Muscle of leg (tissue), 11 donors: ENCODE measurements around the gene NUP93. TPM values are rescaled to one million over a fixed set of nuclear protein-coding genes. Genes with fewer than 3 reads are reported as not detected.
"Not testable (repeated sequence)": the region's sequence is repeated elsewhere in the genome, so short reads cannot be mapped to it uniquely, and the experiment has no call there.

Experiments
- DNase-seq: peaks from one replicate; pipeline ENCODE4 v3.0.0; 2013
- H3K27ac ChIP-seq: one replicate; pipeline ENCODE4 v1.5.1; 2013; ENCODE audit warnings: mild to moderate bottlenecking, low read length, control low read depth
- H3K27me3 ChIP-seq: one replicate; pipeline ENCODE4 v1.6.1; 2013; ENCODE audit warnings: low read length; ENCODE audit not compliant: control insufficient read depth, insufficient read depth
- H3K36me3 ChIP-seq: one replicate; pipeline ENCODE4 v1.6.1; 2013; ENCODE audit warnings: low read length; ENCODE audit not compliant: control insufficient read depth, insufficient read depth
- H3K4me1 ChIP-seq: one replicate; pipeline ENCODE4 v1.6.1; 2013; ENCODE audit warnings: low read length; ENCODE audit not compliant: control insufficient read depth, insufficient read depth
- H3K4me3 ChIP-seq: one replicate; pipeline ENCODE4 v1.5.1; 2013; ENCODE audit warnings: low read length, control low read depth
- H3K9me3 ChIP-seq: replicated peaks from 2 replicates; pipeline ENCODE4 v1.6.1; 2013; ENCODE audit warnings: low read depth, low read length; ENCODE audit not compliant: control insufficient read depth
- WGBS: methylation state at CpG from one replicate; pipeline ENCODE4 v1.1.5; 2013; ENCODE audit warnings: missing lambda C conversion rate; ENCODE audit not compliant: insufficient coverage; 5-methylcytosine and 5-hydroxymethylcytosine counted together
- polyA plus RNA-seq, 8 donors: library from polyadenylated mRNA; unstranded; fragments of 120-200 nt; gene quantifications; one replicate each; pipeline versions ENCODE4 v1.2.1 to v1.2.3, GENCODE V29; 2013; ENCODE audit warnings: inconsistent platforms in 1 of 8, low replicate concordance in 1 of 8; ENCODE audit not compliant: insufficient read length in 8 of 8, insufficient read depth in 1 of 8
- total RNA-seq: library from RNA; stranded (reverse); fragments of 120-200 nt; gene quantifications from one replicate; pipeline ENCODE4 v1.2.4, GENCODE V29; 2013

The NUP93 gene
- total and polyA plus RNA-seq, 9 donors, result 42.9 to 54.6 (median 45.9) TPM

- Histone ChIP-seq H3K36me3 (no peaks in the 10 kb centered on the region), H3K4me3 (no peak overlapping the region), H3K27ac (no peak overlapping the region), H3K4me1 (peaks cover 23% of the 10 kb centered on the region), H3K27me3 (no peaks in the 10 kb centered on the region), H3K9me3 (no peaks in the 10 kb centered on the region)
- WGBS, result 29% methylated on average over 2 of the region's 4 CpGs
- DNase-seq, result no peak
These were observed 146.1 kb downstream of the NUP93 start for GRCh38 chr16:56876048-56876447.

GRCh38 chr16:56877486-56878182, 147.7 kb downstream of the NUP93 start:
- Histone ChIP-seq H3K27me3 (no peaks in the 10 kb centered on the region), H3K36me3 (no peaks in the 10 kb centered on the region), H3K9me3 (no peaks in the 10 kb centered on the region), H3K4me3 (no peak overlapping the region), H3K27ac (no peak overlapping the region), H3K4me1 (peaks cover 18% of the 10 kb centered on the region)
- 78% methylated on average over 6 of the region's 13 CpGs for WGBS
- DNase-seq, result no peak

GRCh38 chr16:56878282-56878854, 148.4 kb downstream of the NUP93 start:
- WGBS, result 88% methylated on average over 4 of the region's 8 CpGs
- H3K9me3 ChIP-seq, result no peaks in the 10 kb centered on the region
- H3K4me3 ChIP-seq, result no peak overlapping the region
- H3K4me1 ChIP-seq, result peaks cover 18% of the 10 kb centered on the region
- H3K27me3 ChIP-seq, result no peaks in the 10 kb centered on the region
- no peak overlapping the region for H3K27ac ChIP-seq
- no peaks in the 10 kb centered on the region for H3K36me3 ChIP-seq
- DNase-seq, result no peak

GRCh38 chr16:56879276-56879675, 149.3 kb downstream of the NUP93 start:
- 91% methylated on average over 5 of the region's 9 CpGs for WGBS
- Histone ChIP-seq H3K4me3 (no peak overlapping the region), H3K4me1 (peaks cover 18% of the 10 kb centered on the region), H3K9me3 (no peaks in the 10 kb centered on the region), H3K27ac (no peak overlapping the region), H3K36me3 (no peaks in the 10 kb centered on the region), H3K27me3 (no peaks in the 10 kb centered on the region)
- DNase-seq, result no peak

GRCh38 chr16:56880176-56880575, 150.2 kb downstream of the NUP93 start:
- H3K4me3 ChIP-seq, result no peak overlapping the region
- no peak overlapping the region for H3K27ac ChIP-seq
- 85% methylated on average over 7 of the region's 12 CpGs for WGBS
- no peaks in the 10 kb centered on the region for H3K27me3 ChIP-seq
- no peaks in the 10 kb centered on the region for H3K36me3 ChIP-seq
- H3K4me1 ChIP-seq, result peaks cover 11% of the 10 kb centered on the region
- no peaks in the 10 kb centered on the region for H3K9me3 ChIP-seq
- DNase-seq, result no peak

GRCh38 chr16:56880685-56881084, 150.8 kb downstream of the NUP93 start:
- no peaks in the 10 kb centered on the region for H3K9me3 ChIP-seq
- no peak overlapping the region for H3K27ac ChIP-seq
- H3K4me3 ChIP-seq, result no peak overlapping the region
- DNase-seq, result no peak
- no peaks in the 10 kb centered on the region for H3K36me3 ChIP-seq
- 96% methylated on average over 3 of the region's 4 CpGs for WGBS
- H3K4me1 ChIP-seq, result peaks cover 6% of the 10 kb centered on the region
- no peaks in the 10 kb centered on the region for H3K27me3 ChIP-seq

GRCh38 chr16:56882077-56882800, 152.3 kb downstream of the NUP93 start:
- Histone ChIP-seq H3K27me3 (no peaks in the 10 kb centered on the region), H3K9me3 (no peaks in the 10 kb centered on the region), H3K4me3 (no peak overlapping the region), H3K36me3 (no peaks in the 10 kb centered on the region), H3K4me1 (no peaks in the 10 kb centered on the region), H3K27ac (no peak overlapping the region)
- 93% methylated on average over 2 of the region's 8 CpGs for WGBS
- no peak for DNase-seq

- Histone ChIP-seq H3K9me3 (no peaks in the 10 kb centered on the region), H3K36me3 (no peaks in the 10 kb centered on the region), H3K27ac (no peak overlapping the region), H3K4me1 (no peaks in the 10 kb centered on the region), H3K4me3 (no peak overlapping the region), H3K27me3 (no peaks in the 10 kb centered on the region)
- WGBS, result 80% methylated on average over 2 of the region's 2 CpGs
- DNase-seq, result no peak
These were observed 153.7 kb downstream of the NUP93 start for GRCh38 chr16:56883586-56883985.

GRCh38 chr16:56884026-56884582, 154.2 kb downstream of the NUP93 start:
- H3K27me3 ChIP-seq, result no peaks in the 10 kb centered on the region
- 92% methylated on average over 14 of the region's 14 CpGs for WGBS
- no peak overlapping the region for H3K27ac ChIP-seq

GRCh38 chr16:56884929-56885328, 155.0 kb downstream of the NUP93 start:
- H3K27me3 ChIP-seq, H3K27ac ChIP-seq, DNase-seq, H3K36me3 ChIP-seq, H3K4me3 ChIP-seq, H3K4me1 ChIP-seq, H3K9me3 ChIP-seq: not testable (repeated sequence)
- WGBS, result 87% methylated on average over 13 of the region's 13 CpGs

More at GRCh38 chr16:56884026-56884582, 154.2 kb downstream of the NUP93 start:
- no peaks in the 10 kb centered on the region for H3K4me1 ChIP-seq
- no peak overlapping the region for H3K4me3 ChIP-seq
- DNase-seq, result no peak
- H3K36me3 ChIP-seq, result no peaks in the 10 kb centered on the region
- no peaks in the 10 kb centered on the region for H3K9me3 ChIP-seq
